Uterus (tissue), 2 donors: ENCODE measurements around the gene IPO4.

ENCODE experiments used
- POLR2A ChIP-seq, 2 donors: fragments of 450-650 bp; IDR thresholded peaks; one replicate each; pipeline ENCODE4 v1.6.1; 2016; ENCODE audit warnings: antibody characterized with exemption in 2 of 2, mild to moderate bottlenecking in 1 of 2, moderate library complexity in 1 of 2
- TF ChIP-seq, protein P1 (sequence below), 4 experiments: fragments of 200-600 bp in 2 of 4; fragments of 450-650 bp in 2 of 4; sonication (generic) in 2 of 4; IDR thresholded peaks; one replicate each; pipeline ENCODE4 v1.5.1; 2016 to 2019; ENCODE audit warnings: antibody characterized with exemption in 4 of 4, mild to moderate bottlenecking in 2 of 4, moderate library complexity in 1 of 4

DNA sequence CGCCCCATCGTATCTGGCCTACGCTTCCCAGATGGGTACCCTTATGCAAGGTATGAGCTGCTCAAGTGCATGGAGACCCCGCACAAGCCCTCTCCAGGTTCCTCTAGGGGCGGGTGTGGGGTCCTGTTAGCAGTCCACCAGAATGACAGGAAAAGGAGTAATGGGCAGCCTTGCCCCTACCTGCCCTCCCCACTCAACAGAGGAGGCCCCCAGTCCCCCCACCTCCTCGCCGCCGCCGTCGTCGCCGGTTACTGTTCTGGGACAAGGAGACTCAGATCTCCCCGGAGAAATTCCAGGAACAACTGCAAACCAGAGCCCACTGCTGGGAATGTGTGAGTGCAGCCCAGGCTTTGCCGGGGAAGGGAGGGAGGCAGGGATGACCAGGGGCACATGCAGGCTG lies 10.7 kb downstream of the IPO4 start:
- TF ChIP-seq, protein P1, sequence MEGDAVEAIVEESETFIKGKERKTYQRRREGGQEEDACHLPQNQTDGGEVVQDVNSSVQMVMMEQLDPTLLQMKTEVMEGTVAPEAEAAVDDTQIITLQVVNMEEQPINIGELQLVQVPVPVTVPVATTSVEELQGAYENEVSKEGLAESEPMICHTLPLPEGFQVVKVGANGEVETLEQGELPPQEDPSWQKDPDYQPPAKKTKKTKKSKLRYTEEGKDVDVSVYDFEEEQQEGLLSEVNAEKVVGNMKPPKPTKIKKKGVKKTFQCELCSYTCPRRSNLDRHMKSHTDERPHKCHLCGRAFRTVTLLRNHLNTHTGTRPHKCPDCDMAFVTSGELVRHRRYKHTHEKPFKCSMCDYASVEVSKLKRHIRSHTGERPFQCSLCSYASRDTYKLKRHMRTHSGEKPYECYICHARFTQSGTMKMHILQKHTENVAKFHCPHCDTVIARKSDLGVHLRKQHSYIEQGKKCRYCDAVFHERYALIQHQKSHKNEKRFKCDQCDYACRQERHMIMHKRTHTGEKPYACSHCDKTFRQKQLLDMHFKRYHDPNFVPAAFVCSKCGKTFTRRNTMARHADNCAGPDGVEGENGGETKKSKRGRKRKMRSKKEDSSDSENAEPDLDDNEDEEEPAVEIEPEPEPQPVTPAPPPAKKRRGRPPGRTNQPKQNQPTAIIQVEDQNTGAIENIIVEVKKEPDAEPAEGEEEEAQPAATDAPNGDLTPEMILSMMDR (IDR thresholded peaks at IDR 0.05) = no peak
- no peak for TF ChIP-seq POLR2A (IDR thresholded peaks at IDR 0.05)
